Inflammatory macrophage treated with lipopolysaccharide for 1 hour (primary cell): ENCODE data around the gene MOGAT1.
"Not testable (repeated sequence)": the region's sequence is repeated elsewhere in the genome, so short reads cannot be mapped to it uniquely, and the experiment has no call there.

ENCODE experiments used
- DNase-seq, 2 donors: peaks; one replicate each; pipeline ENCODE4 v3.0.0-alpha.2; 2020 to 2022

The MOGAT1 gene

GRCh38 chr2:222745836-222746559 is 74.5 kb downstream of the MOGAT1 start:
- no peak for DNase-seq

GRCh38 chr2:222747526-222748160 is 76.2 kb downstream of the MOGAT1 start:
- DNase-seq = no peak

- DNase-seq = no peak
Measured at GRCh38 chr2:222750533-222750932, 79.1 kb downstream of the MOGAT1 start.

- DNase-seq = peak; percentile 49 to 72
Measured at GRCh38 chr2:222751238-222751637, 79.8 kb downstream of the MOGAT1 start.

- DNase-seq = no peak
Measured at GRCh38 chr2:222751821-222752719, 80.6 kb downstream of the MOGAT1 start.

- no peak for DNase-seq
Measured at GRCh38 chr2:222752746-222753145, 81.3 kb downstream of the MOGAT1 start.

- no peak for DNase-seq
Measured at GRCh38 chr2:222753251-222753824, 81.9 kb downstream of the MOGAT1 start.

GRCh38 chr2:222754324-222754930 is 83.0 kb downstream of the MOGAT1 start:
- no peak for DNase-seq

GRCh38 chr2:222755593-222755992 is 84.1 kb downstream of the MOGAT1 start:
- not testable (repeated sequence) for DNase-seq

GRCh38 chr2:222756362-222756831 is 84.9 kb downstream of the MOGAT1 start:
- DNase-seq = no peak

GRCh38 chr2:222756951-222757650 is 85.6 kb downstream of the MOGAT1 start:
- no peak for DNase-seq
